Mesenchymal stem cell (in vitro differentiated cells and primary cell): ENCODE results near the gene GTF2IRD1.
"Not testable (repeated sequence)": the region's sequence is repeated elsewhere in the genome, so short reads cannot be mapped to it uniquely, and the experiment has no call there.

ENCODE experiments used
- DNase-seq: peaks from one replicate; pipeline ENCODE4 v3.0.0-alpha.2; 2013
- H2AFZ ChIP-seq: one replicate; pipeline ENCODE4 v1.6.1; 2013; ENCODE audit warnings: low read depth, mild to moderate bottlenecking, control low read depth, inconsistent platforms, low read length, moderate library complexity
- H2AK5ac ChIP-seq: 2 replicates; pipeline ENCODE4 v1.6.1; 2013; ENCODE audit warnings: low read length, moderate library complexity, mild to moderate bottlenecking, inconsistent platforms; ENCODE audit not compliant: severe bottlenecking
- H2BK120ac ChIP-seq: one replicate; pipeline ENCODE4 v1.6.1; 2013; ENCODE audit warnings: low read depth, mild to moderate bottlenecking, inconsistent platforms, low read length, moderate library complexity
- H2BK12ac ChIP-seq, 2 experiments: one replicate each; pipeline ENCODE4 v1.6.1; 2013; ENCODE audit warnings: inconsistent platforms in 2 of 2, low read length in 2 of 2, mild to moderate bottlenecking in 2 of 2, moderate library complexity in 2 of 2, control low read depth in 1 of 2
- H2BK15ac ChIP-seq: one replicate; pipeline ENCODE4 v1.6.1; 2013; ENCODE audit warnings: mild to moderate bottlenecking, low read depth, inconsistent platforms; ENCODE audit not compliant: poor library complexity, severe bottlenecking
- H2BK5ac ChIP-seq: 2 replicates; pipeline ENCODE4 v1.6.1; 2013; ENCODE audit warnings: low read depth, mild to moderate bottlenecking, low read length, control low read depth, inconsistent platforms; ENCODE audit not compliant: poor library complexity, severe bottlenecking
- H3K14ac ChIP-seq, 2 experiments: one replicate each; pipeline ENCODE4 v1.6.1; 2013; ENCODE audit warnings: inconsistent platforms in 2 of 2, low read length in 2 of 2, control low read depth in 1 of 2, mild to moderate bottlenecking in 1 of 2, moderate library complexity in 1 of 2
- H3K18ac ChIP-seq, 2 experiments: one replicate each; pipeline ENCODE4 v1.6.1; 2013; ENCODE audit warnings: inconsistent platforms in 2 of 2, low read length in 2 of 2, control low read depth in 1 of 2, low read depth in 1 of 2, mild to moderate bottlenecking in 1 of 2
- H3K23ac ChIP-seq, 2 experiments: one replicate each; pipeline ENCODE4 v1.6.1; 2013; ENCODE audit warnings: inconsistent platforms in 2 of 2, low read length in 2 of 2, mild to moderate bottlenecking in 2 of 2, moderate library complexity in 2 of 2, control low read depth in 1 of 2
- H3K27ac ChIP-seq: 2 replicates; pipeline ENCODE4 v1.5.1; 2013; ENCODE audit warnings: mild to moderate bottlenecking, moderate library complexity, low read length, control low read depth, inconsistent platforms; ENCODE audit not compliant: poor library complexity, severe bottlenecking
- H3K27me3 ChIP-seq, 2 experiments: 2 replicates each; pipeline versions ENCODE4 v1.6.1 to v1.7.0; 2013; ENCODE audit warnings: low read length in 2 of 2, mild to moderate bottlenecking in 2 of 2, moderate library complexity in 2 of 2, control low read depth in 1 of 2, inconsistent platforms in 1 of 2; ENCODE audit not compliant: control insufficient read depth in 1 of 2, insufficient read depth in 1 of 2
- H3K36me3 ChIP-seq, 2 experiments: 2 replicates each; pipeline versions ENCODE4 v1.6.1 to v1.7.0; 2013; ENCODE audit warnings: low read length in 2 of 2, control low read depth in 1 of 2, inconsistent platforms in 1 of 2, low read depth in 1 of 2, mild to moderate bottlenecking in 1 of 2; ENCODE audit not compliant: insufficient read depth in 2 of 2, control insufficient read depth in 1 of 2
- H3K4ac ChIP-seq, 2 experiments: one replicate each; pipeline ENCODE4 v1.6.1; 2013; ENCODE audit warnings: inconsistent platforms in 2 of 2, low read length in 2 of 2, mild to moderate bottlenecking in 2 of 2, moderate library complexity in 2 of 2, control low read depth in 1 of 2, low read depth in 1 of 2
- H3K4me1 ChIP-seq: 2 replicates; pipeline ENCODE4 v1.6.1; 2013; ENCODE audit warnings: low read depth, low read length, control low read depth; ENCODE audit not compliant: control insufficient read depth, insufficient read depth
- H3K4me2 ChIP-seq: 2 replicates; pipeline ENCODE4 v1.6.1; 2013; ENCODE audit warnings: low read length, mild to moderate bottlenecking, inconsistent platforms; ENCODE audit not compliant: poor library complexity, severe bottlenecking
- H3K4me3 ChIP-seq, 2 experiments: 2 replicates each; pipeline versions ENCODE4 v1.5.1 to v1.7.0; 2013; ENCODE audit warnings: low read length in 2 of 2, mild to moderate bottlenecking in 2 of 2, control low read depth in 1 of 2, low read depth in 1 of 2; ENCODE audit not compliant: insufficient read depth in 1 of 2
- H3K79me1 ChIP-seq: replicated peaks from 2 replicates; pipeline ENCODE4 v1.6.1; 2013; ENCODE audit warnings: mild to moderate bottlenecking, control low read depth, low read length, inconsistent platforms; ENCODE audit not compliant: poor library complexity, severe bottlenecking
- H3K9ac ChIP-seq: 2 replicates; pipeline ENCODE4 v1.7.0; 2013; ENCODE audit warnings: mild to moderate bottlenecking, low read length, moderate library complexity
- H3K9me3 ChIP-seq: 2 replicates; pipeline ENCODE4 v1.7.0; 2013; ENCODE audit warnings: mild to moderate bottlenecking, low read length; ENCODE audit not compliant: control insufficient read depth
- H4K8ac ChIP-seq: one replicate; pipeline ENCODE4 v1.6.1; 2013; ENCODE audit warnings: inconsistent platforms, mild to moderate bottlenecking, low read length, moderate library complexity
- H4K91ac ChIP-seq: one replicate; pipeline ENCODE4 v1.6.1; 2013; ENCODE audit warnings: mild to moderate bottlenecking, low read length, inconsistent platforms
- WGBS: methylation state at CpG from one replicate; pipeline ENCODE4 v1.1.7; 2013; ENCODE audit warnings: mixed read lengths; 5-methylcytosine and 5-hydroxymethylcytosine counted together

GTF2IRD1 gene

DNA sequence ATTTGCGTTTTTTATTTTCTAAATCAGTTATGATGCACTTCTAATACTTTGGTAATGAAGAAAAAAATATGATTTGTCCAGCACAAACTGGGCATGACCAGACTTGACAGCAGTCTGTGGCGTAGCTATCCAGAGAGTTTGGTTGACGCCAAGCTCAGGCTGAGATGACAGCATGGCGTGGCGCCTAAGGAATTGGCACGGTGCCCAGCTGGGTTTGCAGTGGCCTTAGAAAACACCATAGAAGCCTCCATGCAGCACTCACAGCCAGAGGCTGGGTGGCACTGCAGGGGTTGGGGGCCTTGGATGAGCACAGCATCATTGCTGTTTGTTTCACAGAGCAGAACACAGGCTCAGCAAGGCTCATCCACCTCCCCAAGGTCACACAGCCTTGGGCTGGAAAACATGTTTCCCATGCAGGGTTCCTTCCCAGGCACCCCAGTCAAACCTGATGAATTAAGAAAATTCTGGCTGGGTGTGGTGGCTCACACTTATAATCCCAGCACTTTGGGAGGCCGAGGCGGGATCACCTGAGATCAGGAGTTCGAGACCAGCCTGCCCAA, 88.9 kb downstream of the GTF2IRD1 start:
- H2BK15ac ChIP-seq: no peak overlapping the region
- no peak for DNase-seq
- no peak overlapping the region for H3K14ac ChIP-seq
- no peak overlapping the region for H2AFZ ChIP-seq
- peaks cover 2% of the 10 kb centered on the region for H3K79me1 ChIP-seq
- H4K8ac ChIP-seq: no peak overlapping the region
- H3K36me3 ChIP-seq: peaks cover 44 to 81% of the 10 kb centered on the region in 2 experiments
- no peak overlapping the region for H3K4ac ChIP-seq
- H4K91ac ChIP-seq: no peak overlapping the region
- H3K27ac ChIP-seq: no peak overlapping the region
- H2BK12ac ChIP-seq: no peak overlapping the region
- H2AK5ac ChIP-seq: no peak overlapping the region
- WGBS: 97% methylated on average over 9 of the region's 9 CpGs
- no peak overlapping the region for H3K18ac ChIP-seq
- no peak overlapping the region for H3K23ac ChIP-seq
- H3K9me3 ChIP-seq: no peaks in the 10 kb centered on the region
- H2BK120ac ChIP-seq: no peak overlapping the region
- H3K4me2 ChIP-seq: no peak overlapping the region
- peaks cover 6% of the 10 kb centered on the region for H3K4me1 ChIP-seq
- H3K9ac ChIP-seq: no peak overlapping the region
- H2BK5ac ChIP-seq: no peak overlapping the region
- no peaks in the 10 kb centered on the region for H3K27me3 ChIP-seq
- H3K4me3 ChIP-seq: no peak overlapping the region

DNA sequence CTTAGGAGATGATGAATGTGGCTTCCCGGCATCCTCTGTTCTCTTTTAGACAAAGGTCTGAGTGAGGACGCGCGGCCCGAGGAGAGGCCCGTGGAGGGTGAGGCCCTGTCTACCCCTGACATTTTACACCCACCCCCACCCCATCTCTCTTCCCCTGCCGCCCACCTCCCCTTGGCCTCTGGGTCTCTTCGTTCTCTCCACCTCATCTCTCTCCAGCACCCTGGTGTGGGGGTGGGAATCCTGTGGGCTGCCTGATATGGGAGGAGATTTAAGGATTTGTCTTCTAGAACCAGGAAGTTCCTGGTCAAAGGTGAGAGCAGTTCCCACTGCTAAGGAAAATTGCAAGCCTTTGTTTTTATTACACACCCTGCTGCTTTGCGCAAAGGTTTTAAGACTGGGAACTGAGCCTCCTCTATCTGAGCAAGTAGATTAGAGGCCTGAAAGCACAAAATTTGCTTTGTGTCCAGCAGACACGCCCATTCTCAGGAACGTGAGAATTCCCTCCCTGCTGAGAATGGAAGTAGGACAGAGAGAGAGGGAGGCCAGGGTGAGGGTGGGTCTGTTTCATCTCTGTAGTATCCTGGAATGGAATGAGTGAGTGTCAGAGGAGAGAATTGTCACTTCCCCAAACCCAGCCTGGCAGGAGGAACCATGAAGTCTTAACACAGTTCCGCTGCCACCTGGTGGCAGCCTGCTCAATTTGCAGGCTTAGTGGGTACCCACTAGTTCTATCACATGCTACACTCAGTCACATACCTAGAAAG, 91.2 kb downstream of the GTF2IRD1 start:
- H2BK12ac ChIP-seq: no peak overlapping the region
- no peaks in the 10 kb centered on the region for H3K9me3 ChIP-seq
- H3K4ac ChIP-seq: no peak overlapping the region
- H3K36me3 ChIP-seq: peaks cover 31 to 65% of the 10 kb centered on the region in 2 experiments
- H2BK5ac ChIP-seq: no peak overlapping the region
- WGBS: 81% methylated on average over 5 of the region's 12 CpGs
- H3K4me2 ChIP-seq: no peak overlapping the region
- no peak overlapping the region for H3K18ac ChIP-seq
- H4K91ac ChIP-seq: no peak overlapping the region
- no peak overlapping the region for H2AK5ac ChIP-seq
- no peak overlapping the region for H2BK15ac ChIP-seq
- H3K9ac ChIP-seq: no peak overlapping the region
- no peak overlapping the region for H3K23ac ChIP-seq
- no peak overlapping the region for H2AFZ ChIP-seq
- H4K8ac ChIP-seq: no peak overlapping the region
- DNase-seq: peak; percentile 29
- H3K4me3 ChIP-seq: no peak overlapping the region
- H3K14ac ChIP-seq: no peak overlapping the region
- no peak overlapping the region for H2BK120ac ChIP-seq
- H3K27ac ChIP-seq: no peak overlapping the region
- H3K79me1 ChIP-seq: peaks cover 2% of the 10 kb centered on the region
- no peaks in the 10 kb centered on the region for H3K27me3 ChIP-seq
- peaks cover 6% of the 10 kb centered on the region for H3K4me1 ChIP-seq

- WGBS: 100% methylated on average over 5 of the region's 8 CpGs
Measured at GRCh38 chr7:74545921-74546320, 92.2 kb downstream of the GTF2IRD1 start.

DNA sequence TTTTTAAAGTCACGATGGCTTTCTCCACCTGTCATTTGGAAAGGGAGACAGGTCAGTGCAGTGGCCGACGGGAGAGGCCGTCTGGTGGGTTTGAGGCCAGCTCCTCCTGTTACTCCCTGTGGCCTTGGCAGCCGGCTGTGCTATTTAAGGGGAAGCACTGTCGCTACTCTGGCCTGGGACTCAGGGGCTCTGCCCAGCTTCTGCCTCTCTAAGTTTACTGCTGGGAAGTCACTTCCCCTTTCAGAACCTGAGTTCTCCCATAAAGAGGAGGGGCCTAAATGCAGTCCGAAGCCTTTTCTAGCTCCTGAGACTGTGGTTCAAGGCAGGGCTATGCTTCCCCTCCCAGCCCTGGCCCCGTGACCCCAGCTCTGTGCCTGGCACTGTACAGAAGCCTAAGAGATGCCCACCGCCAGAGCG, 99.9 kb downstream of the GTF2IRD1 start:
- not testable (repeated sequence) for H3K23ac ChIP-seq, H3K4me2 ChIP-seq, H3K18ac ChIP-seq, H3K9me3 ChIP-seq, H2BK12ac ChIP-seq, H4K91ac ChIP-seq, H3K27ac ChIP-seq, H3K14ac ChIP-seq, H4K8ac ChIP-seq, H2AFZ ChIP-seq, DNase-seq, H3K79me1 ChIP-seq, H3K27me3 ChIP-seq, H3K9ac ChIP-seq, H3K4me3 ChIP-seq, H2AK5ac ChIP-seq, H2BK120ac ChIP-seq, H3K4ac ChIP-seq, H3K4me1 ChIP-seq, H2BK5ac ChIP-seq, H2BK15ac ChIP-seq
- H3K36me3 ChIP-seq: peaks cover 14 to 50% of the 10 kb centered on the region in 2 experiments
- 94% methylated on average over 10 of the region's 10 CpGs for WGBS

More at GRCh38 chr7:74545921-74546320, 92.2 kb downstream of the GTF2IRD1 start:
- H3K79me1 ChIP-seq: peaks cover 2% of the 10 kb centered on the region
- H3K9ac ChIP-seq: no peak overlapping the region
- no peak overlapping the region for H2BK5ac ChIP-seq
- H2BK12ac ChIP-seq: peak overlapping the region in 1 of 2 experiments; percentile 11
- DNase-seq: no peak
- no peak overlapping the region for H3K27ac ChIP-seq
- H3K27me3 ChIP-seq: no peaks in the 10 kb centered on the region
- H3K9me3 ChIP-seq: no peaks in the 10 kb centered on the region
- no peak overlapping the region for H2BK120ac ChIP-seq
- H3K23ac ChIP-seq: no peak overlapping the region
- peaks cover 26 to 59% of the 10 kb centered on the region in 2 experiments for H3K36me3 ChIP-seq
- H3K4me2 ChIP-seq: no peak overlapping the region
- H3K4ac ChIP-seq: no peak overlapping the region
- no peak overlapping the region for H2BK15ac ChIP-seq
- H2AK5ac ChIP-seq: no peak overlapping the region
- H3K4me1 ChIP-seq: peaks cover 6% of the 10 kb centered on the region
- no peak overlapping the region for H4K8ac ChIP-seq
- H4K91ac ChIP-seq: no peak overlapping the region
- H3K18ac ChIP-seq: no peak overlapping the region
- H3K4me3 ChIP-seq: no peak overlapping the region
- no peak overlapping the region for H3K14ac ChIP-seq
- no peak overlapping the region for H2AFZ ChIP-seq
